GM21423 (cell line): ENCODE measurements around the gene BCL2L12.
"Not testable (repeated sequence)": the region's sequence is repeated elsewhere in the genome, so short reads cannot be mapped to it uniquely, and the experiment has no call there.

Experiments
- ATAC-seq: cut with Tn5 transposase; IDR thresholded peaks from one replicate; pipeline ENCODE4 v1.9.1; 2021; ENCODE audit warnings: mild to moderate bottlenecking, moderate library complexity; ENCODE audit not compliant: unreplicated experiment

Gene BCL2L12

DNA sequence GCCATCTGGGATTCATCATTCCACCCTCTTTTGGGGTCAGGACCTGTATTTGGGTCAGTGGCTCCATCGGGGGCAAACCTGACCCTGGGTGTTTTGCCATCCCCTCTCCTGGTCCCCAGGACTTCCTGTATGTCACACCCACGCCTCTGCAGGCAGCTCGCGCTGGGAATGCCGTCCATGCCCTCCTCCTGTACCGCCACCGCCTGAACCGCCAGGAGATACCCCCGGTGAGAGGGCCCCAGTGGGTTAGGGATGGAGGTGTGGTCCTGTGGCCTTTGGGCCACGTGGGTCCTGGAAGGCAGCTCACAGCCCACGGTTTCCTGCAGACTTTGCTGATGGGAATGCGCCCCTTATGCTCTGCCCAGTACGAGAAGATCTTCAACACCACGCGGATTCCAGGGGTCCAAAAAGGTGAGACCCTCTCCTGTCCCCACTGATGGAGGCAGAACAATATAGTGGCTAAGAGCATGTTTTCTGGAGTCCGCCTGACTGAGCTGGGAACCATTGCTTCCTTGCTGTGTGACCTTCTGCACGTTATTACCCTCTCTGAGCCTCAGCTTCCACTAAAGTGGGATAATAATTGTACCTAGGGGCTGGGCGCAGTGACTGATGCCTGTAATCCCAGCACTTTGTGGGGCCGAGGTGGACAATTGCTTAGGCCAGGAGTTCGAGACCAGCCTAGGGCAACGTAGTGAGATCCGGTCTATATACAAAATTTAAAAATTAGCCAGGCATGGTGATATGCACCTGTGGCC lies 39.3 kb downstream of the BCL2L12 start:
- ATAC-seq, result no peak

DNA sequence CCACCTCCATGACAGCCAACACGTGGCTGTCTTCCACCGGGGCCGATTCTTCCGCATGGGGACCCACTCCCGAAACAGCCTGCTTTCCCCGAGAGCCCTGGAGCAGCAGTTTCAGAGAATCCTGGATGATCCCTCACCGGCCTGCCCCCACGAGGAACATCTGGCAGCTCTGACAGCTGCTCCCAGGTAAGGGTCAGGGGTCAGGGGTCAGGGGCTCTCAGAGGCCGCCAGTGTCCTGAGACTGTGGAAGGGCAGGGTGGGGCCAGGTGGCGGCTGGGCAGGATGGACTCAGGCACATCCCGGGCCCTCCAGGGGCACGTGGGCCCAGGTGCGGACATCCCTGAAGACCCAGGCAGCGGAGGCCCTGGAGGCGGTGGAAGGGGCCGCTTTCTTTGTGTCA lies 40.2 kb downstream of the BCL2L12 start:
- ATAC-seq, result no peak

DNA sequence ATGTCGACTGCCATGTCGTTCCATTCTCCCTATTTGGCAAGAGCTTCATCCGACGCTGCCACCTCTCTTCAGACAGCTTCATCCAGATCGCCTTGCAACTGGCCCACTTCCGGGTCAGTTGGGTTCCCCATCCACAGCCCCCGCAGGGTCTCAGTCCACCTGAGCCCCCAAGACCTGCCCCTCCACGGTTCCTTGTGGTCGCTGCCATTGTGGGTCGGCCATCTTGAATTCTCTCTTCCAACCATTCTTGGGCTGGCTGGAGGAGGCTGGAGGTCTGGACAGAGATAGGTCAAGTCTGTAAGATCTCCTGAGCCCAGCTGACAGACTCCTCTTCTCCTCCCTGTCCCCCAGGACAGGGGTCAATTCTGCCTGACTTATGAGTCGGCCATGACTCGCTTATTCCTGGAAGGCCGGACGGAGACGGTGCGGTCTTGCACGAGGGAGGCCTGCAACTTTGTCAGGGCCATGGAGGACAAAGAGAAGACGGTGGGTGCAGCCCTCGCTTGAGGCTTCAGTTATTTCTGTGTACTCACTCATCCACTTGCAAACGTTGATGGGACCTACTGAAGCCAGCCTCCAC lies 44.7 kb downstream of the BCL2L12 start:
- ATAC-seq, result no peak

DNA sequence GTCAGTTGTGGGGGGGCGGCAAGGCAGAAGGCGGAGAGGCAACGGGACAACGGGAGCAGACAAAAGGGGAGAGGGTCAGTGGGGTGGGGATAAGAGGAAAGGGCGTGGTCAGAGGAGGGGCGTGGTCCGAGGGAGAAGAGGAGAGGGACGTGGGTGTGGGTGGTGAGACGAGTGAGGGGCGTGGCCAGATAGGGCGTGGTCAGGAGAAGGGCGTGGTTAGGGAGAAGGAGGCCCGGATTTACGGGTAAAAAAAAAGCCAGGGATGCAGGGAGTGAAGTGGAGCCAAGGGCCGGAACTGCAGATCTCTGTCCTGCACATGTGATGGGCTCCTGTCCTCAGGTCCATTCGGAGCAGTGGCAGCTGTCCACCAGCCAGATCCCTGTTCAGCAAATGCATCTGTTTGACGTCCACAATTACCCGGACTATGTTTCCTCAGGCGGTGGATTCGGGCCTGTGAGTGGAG lies 46.7 kb downstream of the BCL2L12 start:
- no peak for ATAC-seq

DNA sequence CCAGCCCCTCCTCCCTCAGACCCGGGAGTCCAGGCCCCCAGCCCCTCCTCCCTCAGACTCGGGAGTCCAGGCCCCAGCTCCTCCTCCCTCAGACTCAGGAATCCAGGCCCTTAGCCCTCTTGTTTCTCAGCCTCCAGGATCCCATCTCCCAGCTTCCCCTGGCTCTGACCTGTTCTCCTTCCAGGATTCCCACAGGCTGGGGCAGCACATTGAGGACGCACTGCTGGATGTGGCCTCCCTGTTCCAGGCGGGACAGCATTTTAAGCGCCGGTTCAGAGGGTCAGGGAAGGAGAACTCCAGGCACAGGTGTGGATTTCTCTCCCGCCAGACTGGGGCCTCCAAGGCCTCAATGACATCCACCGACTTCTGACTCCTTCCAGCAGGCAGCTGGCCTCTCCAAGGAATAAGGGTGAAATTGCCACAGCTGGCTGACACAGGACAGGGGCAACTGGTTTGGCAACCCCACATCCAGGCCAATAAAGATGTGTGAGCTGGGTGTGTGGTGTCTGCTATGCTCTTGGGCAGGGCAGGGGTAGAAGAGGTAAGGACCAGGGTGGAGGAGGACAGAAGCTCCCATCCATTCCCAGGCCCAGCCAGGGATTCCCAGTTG lies 47.6 kb downstream of the BCL2L12 start:
- ATAC-seq, result no peak

- no peak for ATAC-seq
These were observed 50.4 kb downstream of the BCL2L12 start for GRCh38 chr19:49716154-49716553.

DNA sequence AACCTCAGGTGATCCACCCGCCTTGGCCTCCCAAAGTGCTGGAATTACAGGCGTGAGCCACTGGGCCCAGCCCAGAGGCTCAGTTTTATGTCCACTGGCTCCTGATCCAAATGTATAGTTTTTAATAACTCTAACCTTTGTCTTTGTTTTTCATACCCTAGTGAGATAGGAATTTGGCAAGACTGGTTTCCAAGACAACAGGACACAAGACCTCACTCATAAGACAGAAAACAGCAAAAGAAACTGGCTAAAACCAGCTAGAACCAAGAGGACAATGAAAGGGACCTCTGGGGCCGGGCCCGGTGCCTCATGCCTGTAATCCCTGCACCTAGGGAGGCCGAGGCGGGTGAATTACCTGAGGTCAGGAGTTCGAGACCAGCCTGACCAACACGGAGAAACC lies 52.8 kb downstream of the BCL2L12 start:
- no peak for ATAC-seq

DNA sequence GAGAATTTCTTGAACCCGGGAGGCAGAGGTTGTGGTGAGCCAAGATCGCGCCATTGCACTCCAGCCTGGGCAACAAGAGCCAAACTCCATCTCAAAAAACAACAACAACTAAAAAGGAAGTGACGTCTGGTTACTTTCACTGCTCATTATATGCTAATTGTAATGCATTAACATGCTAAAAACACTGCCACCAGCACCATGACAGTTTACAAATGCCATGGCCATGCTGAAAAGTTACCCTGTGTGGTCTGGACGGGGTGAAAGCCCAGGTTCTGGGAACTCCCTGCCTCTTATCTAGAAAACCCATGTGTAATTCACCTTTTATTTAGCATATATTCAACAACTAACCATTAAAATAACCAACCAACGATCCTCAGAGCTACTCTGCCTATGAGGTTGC lies 53.3 kb downstream of the BCL2L12 start:
- ATAC-seq, result no peak

GRCh38 chr19:49719420-49719819 lies 53.7 kb downstream of the BCL2L12 start:
- not testable (repeated sequence) for ATAC-seq
